RKO (cell line): ENCODE data around the gene OPCML.
A peak's percentile ranks its signal among the peaks of the same experiment; 100 is the strongest.

Experiments used
- DNase-seq: peaks from one replicate; pipeline ENCODE4 v3.0.0-alpha.2; 2016; ENCODE audit warnings: low spot score

The OPCML gene

GRCh38 chr11:133173810-133174412 lies 358.4 kb downstream of the OPCML start:
- no peak for DNase-seq

- DNase-seq: no peak
These were observed 360.0 kb downstream of the OPCML start for GRCh38 chr11:133172349-133172748.

GRCh38 chr11:133171374-133171773 lies 360.9 kb downstream of the OPCML start:
- no peak for DNase-seq

- no peak for DNase-seq
These were observed 364.3 kb downstream of the OPCML start for GRCh38 chr11:133168016-133168415.

GRCh38 chr11:133166662-133167061 lies 365.6 kb downstream of the OPCML start:
- DNase-seq: no peak

- DNase-seq: no peak
These were observed 367.3 kb downstream of the OPCML start for GRCh38 chr11:133164986-133165385.

GRCh38 chr11:133163463-133164419 lies 368.6 kb downstream of the OPCML start:
- DNase-seq: peak; percentile 66

- DNase-seq: no peak
These were observed 370.1 kb downstream of the OPCML start for GRCh38 chr11:133162227-133162626.

GRCh38 chr11:133160754-133161153 lies 371.5 kb downstream of the OPCML start:
- no peak for DNase-seq

- no peak for DNase-seq
These were observed 375.1 kb downstream of the OPCML start for GRCh38 chr11:133156986-133157745.

- no peak for DNase-seq
These were observed 377.5 kb downstream of the OPCML start for GRCh38 chr11:133154781-133155180.

GRCh38 chr11:133154076-133154475 lies 378.2 kb downstream of the OPCML start:
- no peak for DNase-seq

- DNase-seq: no peak
These were observed 379.3 kb downstream of the OPCML start for GRCh38 chr11:133153031-133153430.

- no peak for DNase-seq
These were observed 382.6 kb downstream of the OPCML start for GRCh38 chr11:133149698-133150097.

GRCh38 chr11:133147625-133148024 lies 384.7 kb downstream of the OPCML start:
- DNase-seq: no peak

GRCh38 chr11:133146697-133147306 lies 385.5 kb downstream of the OPCML start:
- no peak for DNase-seq

- DNase-seq: no peak
These were observed 394.4 kb downstream of the OPCML start for GRCh38 chr11:133137939-133138338.

- no peak for DNase-seq
These were observed 395.0 kb downstream of the OPCML start for GRCh38 chr11:133137270-133137669.

- DNase-seq: no peak
These were observed 395.9 kb downstream of the OPCML start for GRCh38 chr11:133136376-133136775.

- peak; percentile 63 for DNase-seq
These were observed 397.8 kb downstream of the OPCML start for GRCh38 chr11:133134314-133135173.

GRCh38 chr11:133133606-133134005 lies 398.7 kb downstream of the OPCML start:
- no peak for DNase-seq
